HCT116 (cell line): Measurements from ENCODE around the gene TMEM168. TPM values are rescaled to one million over a fixed set of nuclear protein-coding genes. Genes with fewer than 3 reads are reported as not detected.

Experiments used
- ATAC-seq: fragments of 200-7000 bp; cut with Tn5 transposase; 2 replicates; pipeline ENCODE4 v1.9.1; 2020; ENCODE audit warnings: mild to moderate bottlenecking, moderate library complexity
- BruUV-seq: library from RNA; stranded (reverse); fragments of 400-500 nt; replicated peaks from 2 replicates; lab custom pipeline; 2021; lab: Mats Ljungman, UMichigan
- CTCF ChIA-PET: fragments of 300-600 bp; sonication (Branson Sonifier 250); formaldehyde crosslinking; loops from one replicate; lab custom pipeline; 2021; ENCODE audit warnings: antibody characterized with exemption; lab: Charles Lee
- POLR2A ChIA-PET: fragments of 300-600, 350-600 bp; sonication (Branson Sonifier 250); formaldehyde crosslinking; loops from one replicate; lab custom pipeline; 2021; ENCODE audit warnings: antibody characterized with exemption; lab: Charles Lee
- RAD21 ChIA-PET, 2 experiments: fragments of 300-600 bp; sonication (Branson Sonifier 250); formaldehyde crosslinking; loops; one replicate each; lab custom pipeline; 2023; ENCODE audit warnings: low total read pairs in 2 of 2; ENCODE audit not compliant: uncharacterized antibody in 2 of 2, unreplicated experiment in 2 of 2, low non-redundant PET in 1 of 2; lab: Charles Lee
- DNase-seq: peaks from one replicate; pipeline ENCODE4 v3.0.0-alpha.2; 2010; ENCODE audit warnings: low read depth, low spot score
- H2AFZ ChIP-seq: fragments of 200-600 bp; shearing (Covaris generic), sonication (generic); 2 replicates; pipeline ENCODE4 v1.6.1; 2017; ENCODE audit warnings: low read depth, mixed run types, mixed read lengths, antibody characterized with exemption, low read length; ENCODE audit not compliant: poor library complexity, severe bottlenecking
- H3K27ac ChIP-seq: 2 replicates; pipeline ENCODE4 v1.5.1; 2012; ENCODE audit warnings: low read depth, low read length
- H3K27me3 ChIP-seq: fragments of 200-600 bp; sonication (generic); 2 replicates; pipeline ENCODE4 v1.6.1; 2016; ENCODE audit warnings: mixed run types, low read length, mixed read lengths; ENCODE audit not compliant: insufficient read depth
- H3K36me3 ChIP-seq, 2 experiments: fragments of 200-500 bp in 1 of 2; fragments of 200-600 bp in 1 of 2; sonication (Bioruptor generic) in 1 of 2; sonication (generic) in 1 of 2; 2 replicates each; pipeline versions ENCODE4 v1.5.1 to v1.6.1; 2014 to 2016; ENCODE audit warnings: low read length in 2 of 2, inconsistent platforms in 1 of 2, mixed read lengths in 1 of 2, mixed run types in 1 of 2; ENCODE audit not compliant: insufficient read depth in 2 of 2, control insufficient read depth in 1 of 2
- H3K4me1 ChIP-seq, 2 experiments: fragments of 200-600 bp in 1 of 2; sonication (generic) in 1 of 2; 2 replicates each; pipeline versions ENCODE4 v1.5.1 to v1.6.1; 2012 to 2017; ENCODE audit warnings: low read length in 2 of 2, inconsistent platforms in 1 of 2, mild to moderate bottlenecking in 1 of 2, mixed read lengths in 1 of 2, mixed run types in 1 of 2, moderate library complexity in 1 of 2; ENCODE audit not compliant: insufficient read depth in 2 of 2, control insufficient read depth in 1 of 2
- H3K4me2 ChIP-seq: fragments of 200-600 bp; sonication (generic); 2 replicates; pipeline ENCODE4 v1.6.1; 2017; ENCODE audit warnings: mixed run types, low read length, mixed read lengths
- H3K4me3 ChIP-seq, 2 experiments: fragments of 200-600 bp in 1 of 2; sonication (generic) in 1 of 2; replicated peaks in 1 of 2; 2 replicates each; pipeline ENCODE4 v1.5.1; 2011 to 2016; ENCODE audit warnings: low read length in 2 of 2, control low read depth in 1 of 2, low read depth in 1 of 2, mild to moderate bottlenecking in 1 of 2, mixed read lengths in 1 of 2, mixed run types in 1 of 2
- H3K79me2 ChIP-seq: fragments of 200-600 bp; sonication (generic); 2 replicates; pipeline ENCODE4 v1.6.1; 2017; ENCODE audit warnings: mild to moderate bottlenecking, mixed run types, low read length, moderate library complexity, mixed read lengths; ENCODE audit not compliant: insufficient read depth
- H3K9ac ChIP-seq: fragments of 200-600 bp; sonication (generic); 2 replicates; pipeline ENCODE4 v1.6.1; 2016; ENCODE audit warnings: low read length, mixed read lengths
- H3K9me2 ChIP-seq: fragments of 200-600 bp; sonication (generic), shearing (Covaris generic); 2 replicates; pipeline ENCODE4 v1.6.1; 2017; ENCODE audit warnings: mixed run types, mild to moderate bottlenecking, moderate library complexity; ENCODE audit not compliant: insufficient read depth
- H3K9me3 ChIP-seq, 2 experiments: fragments of 200-500 bp in 1 of 2; fragments of 200-600 bp in 1 of 2; sonication (Bioruptor generic) in 1 of 2; sonication (generic) in 1 of 2; 2 replicates each; pipeline ENCODE4 v1.6.1; 2014 to 2017; ENCODE audit warnings: low read length in 2 of 2, mixed read lengths in 2 of 2, inconsistent platforms in 1 of 2, low read depth in 1 of 2, mild to moderate bottlenecking in 1 of 2, mixed run types in 1 of 2, moderate library complexity in 1 of 2; ENCODE audit not compliant: control insufficient read depth in 1 of 2, insufficient read depth in 1 of 2
- H4K20me1 ChIP-seq: fragments of 200-600 bp; sonication (generic), shearing (Covaris generic); 2 replicates; pipeline ENCODE4 v1.6.1; 2017; ENCODE audit warnings: mixed run types, mild to moderate bottlenecking, moderate library complexity; ENCODE audit not compliant: insufficient read depth
- CBX3 ChIP-seq: IDR thresholded peaks from 2 replicates; pipeline ENCODE4 v1.6.1; 2012; ENCODE audit warnings: low read depth
- CEBPB ChIP-seq: IDR thresholded peaks from 2 replicates; pipeline ENCODE4 v1.6.1; 2012; ENCODE audit warnings: low read depth
- EGR1 ChIP-seq: IDR thresholded peaks from 2 replicates; pipeline ENCODE4 v1.6.1; 2012; ENCODE audit warnings: low read depth
- ELF1 ChIP-seq: IDR thresholded peaks from 2 replicates; pipeline ENCODE4 v1.6.1; 2012; ENCODE audit warnings: low read depth, borderline replicate concordance
- EZH2 ChIP-seq: fragments of 200-600 bp; sonication (generic); IDR thresholded peaks from 2 replicates; pipeline ENCODE4 v1.6.1; 2017; ENCODE audit warnings: antibody characterized with exemption, mixed run types
- EZH2phosphoT487 ChIP-seq: fragments of 200-600 bp; IDR thresholded peaks from 2 replicates; pipeline ENCODE4 v1.6.1; 2018; ENCODE audit warnings: antibody characterized with exemption, borderline replicate concordance
- FOSL1 ChIP-seq: IDR thresholded peaks from 2 replicates; pipeline ENCODE4 v1.6.1; 2012; ENCODE audit warnings: low read depth
- MAX ChIP-seq: IDR thresholded peaks from 2 replicates; pipeline ENCODE4 v1.6.1; 2012
- POLR2A ChIP-seq: IDR thresholded peaks from 2 replicates; pipeline ENCODE4 v1.7.0; 2011; ENCODE audit warnings: borderline replicate concordance; ENCODE audit not compliant: insufficient read depth, insufficient read length; ENCODE audit errors: extremely low read depth
- POLR2AphosphoS5 ChIP-seq: IDR thresholded peaks from 2 replicates; pipeline ENCODE4 v1.6.1; 2011; ENCODE audit warnings: mild to moderate bottlenecking, low read depth, low read length, moderate library complexity
- RAD21 ChIP-seq: IDR thresholded peaks from 2 replicates; pipeline ENCODE4 v1.6.1; 2012; ENCODE audit warnings: low read depth, mild to moderate bottlenecking
- REST ChIP-seq: IDR thresholded peaks from 2 replicates; pipeline ENCODE4 v1.6.1; 2012; ENCODE audit warnings: low read depth
- SIN3A ChIP-seq: IDR thresholded peaks from 2 replicates; pipeline ENCODE4 v1.6.1; 2012; ENCODE audit warnings: low read depth
- SP1 ChIP-seq: IDR thresholded peaks from 2 replicates; pipeline ENCODE4 v1.6.1; 2012; ENCODE audit warnings: low read depth
- SRF ChIP-seq: IDR thresholded peaks from 2 replicates; pipeline ENCODE4 v1.6.1; 2012; ENCODE audit warnings: low read depth
- YY1 ChIP-seq: IDR thresholded peaks from 2 replicates; pipeline ENCODE4 v1.6.1; 2011; ENCODE audit warnings: low read length, low read depth, moderate library complexity, mild to moderate bottlenecking; ENCODE audit not compliant: insufficient replicate concordance; ENCODE audit errors: extremely low read depth
- ZFX ChIP-seq: fragments of 450-650 bp; IDR thresholded peaks from 2 replicates; pipeline ENCODE4 v1.6.1; 2017
- ZNF274 ChIP-seq: fragments of 200-500 bp; sonication (Bioruptor generic); IDR thresholded peaks from 2 replicates; pipeline ENCODE4 v1.6.1; 2014; ENCODE audit warnings: mild to moderate bottlenecking, low read depth, low read length, inconsistent platforms
- intact Hi-C: fragments of 100-400 bp; cut with micrococcal nuclease; formaldehyde crosslinking; loops from 2 replicates; pipeline ENCODE4 v1.10.0; 2022
- total RNA-seq: library from RNA; stranded (reverse); gene quantifications from one replicate; pipeline ENCODE4 v1.2.1, GENCODE V29; 2021; ENCODE audit not compliant: unreplicated experiment
- TF ChIP-seq, protein P1 (sequence below): IDR thresholded peaks from 2 replicates; pipeline ENCODE4 v1.6.1; 2011; ENCODE audit warnings: mild to moderate bottlenecking, low read length, moderate library complexity; ENCODE audit not compliant: insufficient replicate concordance; ENCODE audit errors: extremely low read depth
- TF ChIP-seq, protein P2 (sequence below), 3 experiments: fragments of 200-600 bp in 1 of 3; sonication (generic) in 1 of 3; IDR thresholded peaks in 2 of 3; conservative IDR thresholded peaks in 1 of 3; 2 replicates each; pipeline ENCODE4 v1.5.1; 2012 to 2017; ENCODE audit warnings: low read depth in 2 of 3, low read length in 2 of 3, antibody characterized with exemption in 1 of 3, borderline replicate concordance in 1 of 3, control low read depth in 1 of 3, mild to moderate bottlenecking in 1 of 3, mixed read lengths in 1 of 3, mixed run types in 1 of 3, moderate library complexity in 1 of 3; ENCODE audit not compliant: insufficient read depth in 1 of 3

The TMEM168 gene
- total RNA-seq, 1 experiment from 2014 or later: 16.5 TPM

- no peaks in the 10 kb centered on the region for H3K27me3 ChIP-seq
- no peaks in the 10 kb centered on the region for H4K20me1 ChIP-seq
- ATAC-seq: no peak
- DNase-seq: no peak
- H3K27ac ChIP-seq: no peak overlapping the region
- no peak overlapping the region for H3K4me2 ChIP-seq
- TF ChIP-seq RAD21: no peak
- TF ChIP-seq SRF: no peak
- TF ChIP-seq YY1: no peak
- no peak for TF ChIP-seq REST
- TF ChIP-seq ELF1: no peak
- TF ChIP-seq, protein P1, sequence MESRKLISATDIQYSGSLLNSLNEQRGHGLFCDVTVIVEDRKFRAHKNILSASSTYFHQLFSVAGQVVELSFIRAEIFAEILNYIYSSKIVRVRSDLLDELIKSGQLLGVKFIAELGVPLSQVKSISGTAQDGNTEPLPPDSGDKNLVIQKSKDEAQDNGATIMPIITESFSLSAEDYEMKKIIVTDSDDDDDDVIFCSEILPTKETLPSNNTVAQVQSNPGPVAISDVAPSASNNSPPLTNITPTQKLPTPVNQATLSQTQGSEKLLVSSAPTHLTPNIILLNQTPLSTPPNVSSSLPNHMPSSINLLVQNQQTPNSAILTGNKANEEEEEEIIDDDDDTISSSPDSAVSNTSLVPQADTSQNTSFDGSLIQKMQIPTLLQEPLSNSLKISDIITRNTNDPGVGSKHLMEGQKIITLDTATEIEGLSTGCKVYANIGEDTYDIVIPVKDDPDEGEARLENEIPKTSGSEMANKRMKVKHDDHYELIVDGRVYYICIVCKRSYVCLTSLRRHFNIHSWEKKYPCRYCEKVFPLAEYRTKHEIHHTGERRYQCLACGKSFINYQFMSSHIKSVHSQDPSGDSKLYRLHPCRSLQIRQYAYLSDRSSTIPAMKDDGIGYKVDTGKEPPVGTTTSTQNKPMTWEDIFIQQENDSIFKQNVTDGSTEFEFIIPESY: no peak
- TF ChIP-seq ZFX: no peak
- no peak for TF ChIP-seq MAX
- no peak for TF ChIP-seq EGR1
- TF ChIP-seq FOSL1: no peak
- no peak for TF ChIP-seq POLR2AphosphoS5
- TF ChIP-seq SP1: no peak
- no peak for TF ChIP-seq CEBPB
- TF ChIP-seq SIN3A: no peak
- no peak for TF ChIP-seq EZH2phosphoT487
- TF ChIP-seq CBX3: no peak
- TF ChIP-seq POLR2A: no peak
- TF ChIP-seq EZH2: no peak
- TF ChIP-seq ZNF274: no peak
- TF ChIP-seq, protein P2, sequence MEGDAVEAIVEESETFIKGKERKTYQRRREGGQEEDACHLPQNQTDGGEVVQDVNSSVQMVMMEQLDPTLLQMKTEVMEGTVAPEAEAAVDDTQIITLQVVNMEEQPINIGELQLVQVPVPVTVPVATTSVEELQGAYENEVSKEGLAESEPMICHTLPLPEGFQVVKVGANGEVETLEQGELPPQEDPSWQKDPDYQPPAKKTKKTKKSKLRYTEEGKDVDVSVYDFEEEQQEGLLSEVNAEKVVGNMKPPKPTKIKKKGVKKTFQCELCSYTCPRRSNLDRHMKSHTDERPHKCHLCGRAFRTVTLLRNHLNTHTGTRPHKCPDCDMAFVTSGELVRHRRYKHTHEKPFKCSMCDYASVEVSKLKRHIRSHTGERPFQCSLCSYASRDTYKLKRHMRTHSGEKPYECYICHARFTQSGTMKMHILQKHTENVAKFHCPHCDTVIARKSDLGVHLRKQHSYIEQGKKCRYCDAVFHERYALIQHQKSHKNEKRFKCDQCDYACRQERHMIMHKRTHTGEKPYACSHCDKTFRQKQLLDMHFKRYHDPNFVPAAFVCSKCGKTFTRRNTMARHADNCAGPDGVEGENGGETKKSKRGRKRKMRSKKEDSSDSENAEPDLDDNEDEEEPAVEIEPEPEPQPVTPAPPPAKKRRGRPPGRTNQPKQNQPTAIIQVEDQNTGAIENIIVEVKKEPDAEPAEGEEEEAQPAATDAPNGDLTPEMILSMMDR (IDR thresholded peaks at IDR 0.05 in 2 of 3, conservative IDR thresholded peaks at IDR 0.05 in 1 of 3; ENCODE audit: borderline replicate concordance in 1 of 3, insufficient read depth in 1 of 3, low read depth in 2 of 3, low read length in 2 of 3): no peak
- H3K4me3 ChIP-seq: no peak overlapping the region
- no TSS peak for BruUV-seq
- ChIA-PET RAD21 (no interaction called here), POLR2A (no interaction called here), CTCF (no interaction called here)
- no peaks in the 10 kb centered on the region for H3K36me3 ChIP-seq
- no peaks in the 10 kb centered on the region for H3K4me1 ChIP-seq
- intact Hi-C loops: no loop called here
- no peaks in the 10 kb centered on the region for H3K9me2 ChIP-seq
- no peaks in the 10 kb centered on the region for H3K79me2 ChIP-seq
- H3K9me3 ChIP-seq: no peaks in the 10 kb centered on the region
- H3K9ac ChIP-seq: no peak overlapping the region
- H2AFZ ChIP-seq: no peak overlapping the region
Measured at GRCh38 chr7:112715525-112715924, 74.7 kb downstream of the TMEM168 start.
